ENCODE measurements around the gene RMDN2. TPM values are rescaled to one million over a fixed set of nuclear protein-coding genes. Genes with fewer than 3 reads are reported as not detected.

RMDN2 gene
- total and polyA plus RNA-seq, 9 of the 15 experiments (the other 6 are each of a cell fraction or from before 2014, with no cell fraction given) = 1.5 to 4.3 (median 2.3) TPM

DNA sequence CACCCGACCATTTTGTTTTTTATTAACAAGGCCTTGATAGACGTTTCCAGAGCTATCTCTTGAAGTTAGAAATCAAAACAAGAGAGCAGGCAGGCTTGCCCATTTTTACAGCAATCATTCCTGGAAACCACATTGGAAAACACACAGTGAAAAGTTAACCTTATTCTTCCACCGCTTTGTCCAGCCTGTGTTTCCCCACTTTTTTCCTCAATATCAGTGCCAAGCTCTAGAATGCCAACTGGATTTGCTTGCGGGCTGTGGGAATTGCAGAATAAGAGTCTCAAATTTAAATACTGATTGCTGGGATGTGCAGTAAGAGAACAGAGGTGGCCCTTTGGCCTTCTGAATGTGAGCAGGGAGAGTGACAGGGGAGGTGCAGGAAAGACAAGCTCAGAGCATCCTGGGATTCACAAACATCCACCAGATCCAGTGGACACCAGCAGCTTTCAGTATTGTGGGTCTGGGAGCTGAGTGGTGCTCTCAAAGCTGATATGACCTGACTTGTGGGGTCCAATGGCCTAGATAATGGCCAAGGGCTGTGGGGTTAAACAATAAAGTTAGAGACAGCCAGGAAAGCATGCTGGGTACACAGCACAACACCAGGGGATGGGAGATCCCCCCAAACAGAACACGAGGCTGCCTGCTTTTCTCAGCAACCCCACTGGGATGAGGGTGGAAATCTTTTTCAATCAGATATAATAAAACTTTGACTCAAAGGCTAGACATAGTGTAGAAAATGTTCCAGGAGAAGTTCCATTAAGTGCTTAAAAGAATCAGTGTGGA lies 135.3 kb downstream of the RMDN2 start (continued):
- TF ChIP-seq ZNF134 (CRISPR knock-in tag; conservative IDR thresholded peaks at IDR 0.05) (no peak), NFE2 (IDR thresholded peaks at IDR 0.05; ENCODE audit: low read depth) (no peak)

DNA sequence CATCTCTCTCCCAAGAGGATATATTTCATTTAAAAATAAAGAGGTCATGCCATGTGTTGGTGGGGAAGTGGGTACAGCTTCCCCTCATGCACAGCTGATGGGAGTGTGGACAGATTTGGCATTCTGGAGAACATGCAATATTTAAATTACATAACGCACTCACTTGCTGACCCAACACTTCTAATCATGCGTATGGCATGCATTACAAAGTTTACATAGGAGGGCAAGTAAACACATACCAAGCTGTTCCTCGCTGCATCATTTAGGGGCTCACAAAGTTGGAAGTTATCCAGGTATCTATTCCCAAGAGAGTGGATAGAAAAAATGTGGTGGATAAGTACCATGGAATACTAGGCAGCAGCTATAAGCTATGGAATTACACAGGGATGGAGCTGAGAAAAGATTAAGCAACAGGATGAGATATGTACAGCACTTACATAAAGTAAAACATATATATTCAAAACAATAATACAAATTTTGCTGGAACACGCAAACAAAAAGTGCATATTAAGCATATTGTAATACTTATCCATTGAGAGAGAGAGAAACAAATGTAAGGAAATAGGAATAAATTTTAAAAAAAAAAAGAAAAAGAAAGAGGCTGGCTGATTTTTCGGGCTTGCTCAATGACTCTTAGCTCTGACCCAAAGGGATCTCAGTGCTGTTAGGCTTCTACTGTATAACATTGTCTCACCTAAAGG lies 139.9 kb downstream of the RMDN2 start:
- Histone ChIP-seq H3K27me3 (ENCODE audit: control insufficient read depth in 2 of 2, insufficient read depth in 2 of 2, low read length in 2 of 2) (peaks cover 4% of the 10 kb centered on the region in 2 experiments; a peak in 3 of 5 replicates), H3K9me1 (ENCODE audit: control insufficient read depth, insufficient read depth, low read length) (no peaks in the 10 kb centered on the region), H3K4me3 (no peak overlapping the region), H3K36me3 (ENCODE audit: control insufficient read depth, insufficient read depth, low read length) (no peaks in the 10 kb centered on the region), H3K4me2 (ENCODE audit: insufficient read depth, low read length) (no peak overlapping the region), H3K79me2 (ENCODE audit: control insufficient read depth, insufficient read depth, low read length) (no peaks in the 10 kb centered on the region), H3K27ac (ENCODE audit: extremely low read depth, low read depth, low read length) (no peak overlapping the region), H3K4me1 (replicated peaks in 1 of 2; ENCODE audit: control insufficient read depth in 2 of 2, insufficient read depth in 2 of 2, low read length in 2 of 2) (no peaks in the 10 kb centered on the region), H2AFZ (ENCODE audit: low read depth, low read length) (no peak overlapping the region), H3K9me3 (replicated peaks; ENCODE audit: control insufficient read depth, insufficient read depth, low read depth, low read length) (no peaks in the 10 kb centered on the region), H4K20me1 (replicated peaks; ENCODE audit: control insufficient read depth, insufficient read depth, low read length) (no peaks in the 10 kb centered on the region), H3K9ac (ENCODE audit: insufficient read depth in 1 of 2, low read depth in 2 of 2, low read length in 2 of 2) (no peak overlapping the region)
- FAIRE-seq (no peak), ATAC-seq (no peak), DNase-seq (ENCODE audit: extremely low read depth in 1 of 4, low spot score in 3 of 4) (no peak)
- in situ Hi-C loops (cut with MboI) = no loop called here
- POLR2A ChIA-PET = interaction anchor here (0.6 kb wide), 1 partner anchor 28 kb away, joined by 3 read pairs; no protein-coding TSS in a partner anchor
- peak; percentile 20; the same call in 1 of the 2 replicates for TF ChIP-seq C11orf30 (IDR thresholded peaks at IDR 0.05; ENCODE audit: low read depth)
- TF ChIP-seq SP1 (CRISPR knock-in tag; IDR thresholded peaks at IDR 0.05) = no peak
- TF ChIP-seq ZNF316 (IDR thresholded peaks at IDR 0.05) = peak; percentile 63; the same call in 1 of the 2 replicates
- TF ChIP-seq CBX8 (IDR thresholded peaks at IDR 0.05; ENCODE audit: borderline replicate concordance, extremely low read depth, low read depth, low read length, poor library complexity, severe bottlenecking) = no peak
- TF ChIP-seq HNRNPLL (IDR thresholded peaks at IDR 0.05; ENCODE audit: low read depth, low read length, poor library complexity, severe bottlenecking) = no peak
- no peak for TF ChIP-seq ZBTB17 (CRISPR knock-in tag; IDR thresholded peaks at IDR 0.05)
- TF ChIP-seq ZNF140 (CRISPR knock-in tag; IDR thresholded peaks at IDR 0.05) = no peak
- no TSS peak for BruUV-seq (replicated peaks)
- 0% methylated on average over 5 of the region's 5 CpGs for WGBS (ENCODE audit: insufficient coverage, low coverage, missing lambda C conversion rate)
- intact Hi-C loops (cut with micrococcal nuclease) = no loop called here
- CTCF ChIA-PET (ENCODE audit: low intra/inter-chr PET ratio) = no interaction called here

Data from K562 (cell line).